Measurements from ENCODE around the gene OR7C1.

- TF ChIP-seq GATA3 (IDR thresholded peaks at IDR 0.05; ENCODE audit: low read depth, low read length) (no peak), GATA2 (IDR thresholded peaks at IDR 0.05; ENCODE audit: low read depth, low read length) (no peak)
These were observed 86.4 kb downstream of the OR7C1 start for GRCh38 chr19:14748601-14749000.
